VCaP (cell line): Measurements from ENCODE around the gene GPR143.

Experiments used
- H3K27ac ChIP-seq: fragments of 450-650 bp; 2 replicates; pipeline ENCODE4 v1.5.1; 2017
- CTCF ChIP-seq: fragments of 450-650 bp; conservative IDR thresholded peaks from 2 replicates; pipeline ENCODE4 v1.5.1; 2017; ENCODE audit warnings: mild to moderate bottlenecking, moderate library complexity

GPR143 gene

GRCh38 chrX:9728261-9728660 is 37.4 kb downstream of the GPR143 start:
- no peak overlapping the region for H3K27ac ChIP-seq
- no peak for TF ChIP-seq CTCF

- no peak overlapping the region for H3K27ac ChIP-seq
Observed at GRCh38 chrX:9724711-9725110, 40.9 kb downstream of the GPR143 start.

GRCh38 chrX:9717376-9717775 is 48.3 kb downstream of the GPR143 start:
- no peak overlapping the region for H3K27ac ChIP-seq
- no peak for TF ChIP-seq CTCF

More at GRCh38 chrX:9724711-9725110, 40.9 kb downstream of the GPR143 start:
- no peak for TF ChIP-seq CTCF

GRCh38 chrX:9710332-9710731 is 55.3 kb downstream of the GPR143 start:
- H3K27ac ChIP-seq, result no peak overlapping the region
- no peak for TF ChIP-seq CTCF

GRCh38 chrX:9708923-9709553 is 56.6 kb downstream of the GPR143 start:
- peak overlapping the region; percentile 65 for H3K27ac ChIP-seq
- TF ChIP-seq CTCF, result peak; percentile 88

GRCh38 chrX:9708086-9708485 is 57.6 kb downstream of the GPR143 start:
- H3K27ac ChIP-seq, result peak overlapping the region; percentile 65
- no peak for TF ChIP-seq CTCF

- TF ChIP-seq CTCF, result no peak
- peak overlapping the region; percentile 65; the same call in 1 of the 2 replicates for H3K27ac ChIP-seq
Observed at GRCh38 chrX:9707306-9708033, 58.2 kb downstream of the GPR143 start.
